ENCODE results near the gene ELMOD3.

- TF ChIP-seq EZH2 (IDR thresholded peaks at IDR 0.05; ENCODE audit: insufficient read depth, poor library complexity, severe bottlenecking) (no peak), EZH2phosphoT487 (IDR thresholded peaks at IDR 0.05; ENCODE audit: insufficient read depth, low read depth) (no peak)
These were observed 63.8 kb downstream of the ELMOD3 start, which contains the start of gene SH2D6 for GRCh38 chr2:85418132-85419008.

Data from GM23248 (cell line).